Stimulated activated naive CD8-positive, alpha-beta T cell treated with anti-CD3 and anti-CD28 coated beads, Interleukin-15, Interleukin-2, amounts not matched to agents 100 ng/mL and 50 ng/mL, for 24 hours (primary cell): ENCODE measurements around the gene TMEM45B.
"Not testable (repeated sequence)": the region's sequence is repeated elsewhere in the genome, so short reads cannot be mapped to it uniquely, and the experiment has no call there.

Source experiments
- H3K27ac Mint-ChIP-seq: one replicate; pipeline ENCODE4 v1.8.0; 2021; ENCODE audit warnings: mild to moderate bottlenecking, mixed read lengths
- H3K27me3 Mint-ChIP-seq: one replicate; pipeline ENCODE4 v1.8.0; 2021; ENCODE audit warnings: mixed read lengths
- H3K36me3 Mint-ChIP-seq: one replicate; pipeline ENCODE4 v1.8.0; 2021; ENCODE audit warnings: low read depth, mixed read lengths
- H3K4me1 Mint-ChIP-seq: one replicate; pipeline ENCODE4 v1.8.0; 2021; ENCODE audit warnings: low read depth, mixed read lengths
- H3K4me3 Mint-ChIP-seq: one replicate; pipeline ENCODE4 v1.8.0; 2021; ENCODE audit warnings: mild to moderate bottlenecking, mixed read lengths
- H3K9me3 Mint-ChIP-seq: one replicate; pipeline ENCODE4 v1.8.0; 2021; ENCODE audit warnings: mixed read lengths

The TMEM45B gene

DNA sequence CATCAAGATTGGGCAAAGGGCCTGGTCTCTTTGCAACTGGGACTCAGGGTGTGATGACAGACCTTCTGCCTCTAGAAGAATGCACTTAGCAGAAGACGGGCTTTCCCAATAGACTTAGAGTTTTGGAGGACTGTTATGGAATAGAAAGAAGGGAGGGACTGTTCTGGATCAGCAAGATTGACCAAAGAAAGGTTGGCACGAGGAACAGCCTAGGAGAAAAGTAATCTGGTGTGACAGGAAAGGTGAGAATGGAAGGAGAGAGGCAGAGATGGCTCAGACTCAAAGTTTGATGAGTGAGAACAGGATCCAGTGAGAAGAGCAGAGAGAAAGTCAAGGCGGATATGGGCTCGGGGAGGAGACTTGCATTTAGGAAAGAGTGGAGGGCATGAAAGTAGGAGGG is 23.0 kb upstream of the TMEM45B start:
- no peak overlapping the region for H3K27ac Mint-ChIP-seq
- H3K9me3 Mint-ChIP-seq, result peaks cover 9% of the 10 kb centered on the region
- peaks cover 8% of the 10 kb centered on the region for H3K4me1 Mint-ChIP-seq
- no peak overlapping the region for H3K4me3 Mint-ChIP-seq
- peaks cover 8% of the 10 kb centered on the region for H3K36me3 Mint-ChIP-seq
- H3K27me3 Mint-ChIP-seq, result peaks cover 4% of the 10 kb centered on the region

DNA sequence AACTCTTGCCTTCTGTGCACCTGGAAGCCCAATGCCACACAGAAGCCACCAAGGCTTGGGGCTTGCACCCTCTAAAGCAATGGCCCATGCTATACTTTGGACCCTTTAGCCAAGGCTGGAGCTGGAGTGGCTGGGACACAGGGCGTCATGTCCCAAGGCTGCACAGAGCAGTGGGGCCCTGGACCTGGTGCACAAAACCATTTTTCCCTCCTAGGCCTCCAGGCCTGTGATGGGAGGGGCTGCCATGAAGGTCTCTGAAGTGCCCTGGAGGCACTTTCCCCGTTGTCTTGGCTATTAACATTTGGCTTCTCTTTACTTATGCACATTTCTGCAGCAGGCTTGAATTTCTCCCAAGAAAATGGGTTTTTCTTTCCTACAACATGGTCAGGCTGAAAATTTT is 20.6 kb upstream of the TMEM45B start:
- peaks cover 5% of the 10 kb centered on the region for H3K4me1 Mint-ChIP-seq
- H3K27me3 Mint-ChIP-seq, result peaks cover 8% of the 10 kb centered on the region
- peaks cover 13% of the 10 kb centered on the region for H3K9me3 Mint-ChIP-seq
- H3K4me3 Mint-ChIP-seq, result no peak overlapping the region
- peaks cover 8% of the 10 kb centered on the region for H3K36me3 Mint-ChIP-seq
- H3K27ac Mint-ChIP-seq, result no peak overlapping the region

DNA sequence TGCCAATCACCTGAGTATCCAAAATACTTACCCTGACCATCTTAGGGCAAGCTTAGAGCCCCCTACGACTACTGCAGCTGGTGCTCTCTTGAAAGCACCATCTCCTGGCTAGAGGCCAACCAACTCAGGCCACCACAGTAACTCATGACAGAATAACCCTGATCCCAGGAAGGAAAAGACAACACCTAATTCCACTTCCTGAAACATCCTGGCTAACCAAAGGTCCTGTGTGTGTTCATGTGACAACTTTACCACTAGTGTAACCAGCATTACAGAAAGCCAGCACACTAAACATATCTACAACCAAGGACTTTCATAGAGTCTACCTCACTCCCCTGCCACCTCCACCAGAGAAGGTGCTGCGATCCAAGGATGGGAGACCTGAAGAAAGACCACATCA is 17.4 kb upstream of the TMEM45B start:
- H3K27ac Mint-ChIP-seq, result no peak overlapping the region
- H3K4me1 Mint-ChIP-seq, result peaks cover 8% of the 10 kb centered on the region
- H3K4me3 Mint-ChIP-seq, result no peak overlapping the region

DNA sequence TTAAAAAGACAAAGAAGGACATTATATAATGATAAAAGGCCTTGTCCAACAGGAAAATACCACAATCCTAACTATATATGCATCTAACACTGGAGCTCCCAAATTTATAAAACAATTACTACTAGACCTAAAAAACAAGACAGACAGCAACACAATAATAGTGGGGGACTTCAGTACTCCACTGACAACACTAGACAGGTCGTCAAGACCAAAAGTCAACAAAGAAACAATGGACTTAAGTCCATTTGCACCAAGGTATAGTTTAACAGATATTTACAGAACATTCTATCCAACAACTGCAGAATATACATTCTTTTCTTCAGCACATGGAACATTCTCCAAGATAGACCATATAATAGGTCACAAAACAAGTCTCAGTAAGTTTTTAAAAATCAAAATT is 15.5 kb upstream of the TMEM45B start:
- Mint-ChIP-seq H3K9me3 (peaks cover 23% of the 10 kb centered on the region), H3K4me1 (peaks cover 16% of the 10 kb centered on the region)
- not testable (repeated sequence) for H3K36me3 Mint-ChIP-seq

More for the DNA sequence above, 17.4 kb upstream of the TMEM45B start:
- H3K36me3 Mint-ChIP-seq, result peaks cover 8% of the 10 kb centered on the region
- H3K9me3 Mint-ChIP-seq, result peaks cover 17% of the 10 kb centered on the region
- H3K27me3 Mint-ChIP-seq, result peaks cover 4% of the 10 kb centered on the region

DNA sequence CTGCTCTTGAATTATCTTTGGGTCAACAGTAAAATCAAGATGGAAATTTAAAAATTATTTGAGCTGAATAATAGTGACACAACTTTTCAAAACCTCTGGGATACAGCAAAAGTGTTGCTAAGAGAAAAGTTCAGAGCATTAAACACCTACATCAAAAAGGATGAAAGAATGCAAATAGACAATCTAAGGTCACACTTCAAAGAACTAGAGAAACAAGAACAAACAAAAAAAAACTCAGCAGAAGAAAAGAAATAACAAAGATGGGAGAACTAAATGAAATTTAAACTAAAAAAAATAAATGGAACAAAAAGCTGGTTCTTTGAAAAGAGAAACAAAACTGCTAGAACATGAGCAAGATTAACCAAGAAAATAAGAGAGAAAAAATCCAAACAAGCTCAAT is 15.0 kb upstream of the TMEM45B start:
- Mint-ChIP-seq H3K27ac (peak overlapping the region; percentile 41), H3K9me3 (peaks cover 18% of the 10 kb centered on the region), H3K4me3 (no peak overlapping the region), H3K36me3 (peaks cover 4% of the 10 kb centered on the region), H3K27me3 (peaks cover 4% of the 10 kb centered on the region), H3K4me1 (peaks cover 16% of the 10 kb centered on the region)

More for the DNA sequence above, 15.5 kb upstream of the TMEM45B start:
- not testable (repeated sequence) for H3K4me3 Mint-ChIP-seq, H3K27me3 Mint-ChIP-seq, H3K27ac Mint-ChIP-seq

DNA sequence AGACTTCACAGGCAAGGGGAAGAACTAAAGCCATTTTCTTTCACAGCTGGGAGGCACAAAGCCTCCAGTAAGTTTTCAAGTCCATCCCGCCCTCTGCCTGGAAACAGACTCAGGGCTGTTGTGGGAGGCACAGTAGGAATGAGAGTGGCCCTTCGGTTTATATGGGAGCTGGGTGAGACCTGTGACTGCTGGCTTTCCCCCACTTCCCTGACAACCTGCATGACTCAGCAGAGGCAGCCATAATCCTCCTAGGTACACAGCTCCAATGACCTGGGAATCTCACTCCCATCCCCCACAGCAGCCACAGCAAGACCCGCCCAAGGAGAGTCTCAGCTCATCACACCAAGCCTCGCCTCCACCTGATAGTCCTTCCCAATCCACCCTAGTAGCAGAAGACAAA is 12.1 kb upstream of the TMEM45B start:
- H3K27me3 Mint-ChIP-seq, result peaks cover 4% of the 10 kb centered on the region
- peaks cover 20% of the 10 kb centered on the region for H3K4me1 Mint-ChIP-seq
- H3K36me3 Mint-ChIP-seq, result no peaks in the 10 kb centered on the region
- H3K9me3 Mint-ChIP-seq, result peaks cover 13% of the 10 kb centered on the region
- H3K4me3 Mint-ChIP-seq, result no peak overlapping the region
- H3K27ac Mint-ChIP-seq, result no peak overlapping the region

DNA sequence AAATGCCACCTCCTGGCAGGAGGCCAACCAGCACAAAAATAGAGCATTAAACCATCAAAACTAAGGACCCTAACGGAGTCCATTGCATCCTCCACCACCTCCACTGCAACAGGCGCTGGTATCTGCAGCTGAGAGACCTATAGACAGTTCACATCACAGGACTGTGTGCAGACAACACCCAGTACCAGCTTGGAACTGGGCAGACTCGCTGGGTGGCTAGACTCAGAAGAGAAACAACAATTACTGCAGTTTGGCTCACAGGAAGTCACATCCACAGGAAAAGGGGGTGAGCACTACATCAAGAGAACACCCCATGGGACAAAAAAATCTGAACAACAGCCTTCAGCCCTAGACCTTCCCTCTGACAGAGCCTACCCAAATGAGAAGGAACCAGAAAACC is 11.6 kb upstream of the TMEM45B start:
- peaks cover 11% of the 10 kb centered on the region for H3K9me3 Mint-ChIP-seq
- H3K27ac Mint-ChIP-seq, result no peak overlapping the region
- H3K27me3 Mint-ChIP-seq, result peaks cover 2% of the 10 kb centered on the region
- peaks cover 20% of the 10 kb centered on the region for H3K4me1 Mint-ChIP-seq
- no peaks in the 10 kb centered on the region for H3K36me3 Mint-ChIP-seq
- no peak overlapping the region for H3K4me3 Mint-ChIP-seq

DNA sequence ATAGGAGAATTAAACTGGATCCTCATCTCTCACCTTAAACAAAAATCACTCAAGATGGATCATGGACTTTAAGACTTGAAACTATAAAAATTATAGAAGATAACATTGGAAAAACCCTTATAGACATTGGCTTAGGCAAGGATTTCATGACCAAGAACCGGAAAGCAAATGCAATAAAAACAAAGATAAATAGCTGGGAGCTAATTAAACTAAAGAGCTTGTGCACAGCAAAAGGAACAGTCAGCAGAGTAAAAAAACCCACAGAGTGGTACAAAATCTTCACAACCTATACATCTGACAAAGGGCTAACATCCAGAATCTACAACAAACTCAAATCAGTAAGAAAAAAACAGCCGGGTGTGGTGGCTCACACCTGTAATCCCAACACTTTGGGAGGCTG is 7.4 kb upstream of the TMEM45B start:
- peaks cover 13% of the 10 kb centered on the region for H3K4me1 Mint-ChIP-seq
- not testable (repeated sequence) for H3K36me3 Mint-ChIP-seq, H3K27ac Mint-ChIP-seq, H3K9me3 Mint-ChIP-seq, H3K4me3 Mint-ChIP-seq, H3K27me3 Mint-ChIP-seq

DNA sequence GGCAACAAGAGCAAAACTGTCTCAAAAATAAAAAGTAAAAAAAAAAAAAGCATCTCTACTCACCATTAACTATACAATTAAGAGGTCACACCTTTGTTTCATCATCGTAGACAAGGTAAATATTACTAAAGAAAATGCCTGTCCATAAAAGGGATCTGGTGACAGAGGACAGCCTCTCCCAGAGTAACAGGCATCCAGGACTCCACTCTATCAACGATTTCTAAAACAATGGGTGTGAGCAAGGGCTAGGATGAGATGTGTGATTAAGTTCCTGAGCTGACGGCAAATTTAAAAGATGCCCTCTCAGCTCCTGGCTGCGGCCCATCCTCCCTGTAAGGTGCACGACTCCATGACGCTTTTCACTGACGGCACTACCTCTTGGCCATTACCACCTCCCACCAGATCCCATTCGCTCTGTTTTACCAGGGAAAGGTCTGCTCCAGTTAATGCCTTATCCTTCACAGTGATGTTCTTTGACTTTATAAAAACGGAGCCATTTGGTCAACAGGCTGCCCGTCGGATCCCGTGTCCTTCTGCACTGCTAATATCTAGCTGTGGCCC is 2.3 kb upstream of the TMEM45B start:
- Mint-ChIP-seq H3K4me3 (no peak overlapping the region), H3K27ac (no peak overlapping the region), H3K9me3 (no peaks in the 10 kb centered on the region), H3K4me1 (peaks cover 30% of the 10 kb centered on the region), H3K36me3 (no peaks in the 10 kb centered on the region), H3K27me3 (peaks cover 23% of the 10 kb centered on the region)

DNA sequence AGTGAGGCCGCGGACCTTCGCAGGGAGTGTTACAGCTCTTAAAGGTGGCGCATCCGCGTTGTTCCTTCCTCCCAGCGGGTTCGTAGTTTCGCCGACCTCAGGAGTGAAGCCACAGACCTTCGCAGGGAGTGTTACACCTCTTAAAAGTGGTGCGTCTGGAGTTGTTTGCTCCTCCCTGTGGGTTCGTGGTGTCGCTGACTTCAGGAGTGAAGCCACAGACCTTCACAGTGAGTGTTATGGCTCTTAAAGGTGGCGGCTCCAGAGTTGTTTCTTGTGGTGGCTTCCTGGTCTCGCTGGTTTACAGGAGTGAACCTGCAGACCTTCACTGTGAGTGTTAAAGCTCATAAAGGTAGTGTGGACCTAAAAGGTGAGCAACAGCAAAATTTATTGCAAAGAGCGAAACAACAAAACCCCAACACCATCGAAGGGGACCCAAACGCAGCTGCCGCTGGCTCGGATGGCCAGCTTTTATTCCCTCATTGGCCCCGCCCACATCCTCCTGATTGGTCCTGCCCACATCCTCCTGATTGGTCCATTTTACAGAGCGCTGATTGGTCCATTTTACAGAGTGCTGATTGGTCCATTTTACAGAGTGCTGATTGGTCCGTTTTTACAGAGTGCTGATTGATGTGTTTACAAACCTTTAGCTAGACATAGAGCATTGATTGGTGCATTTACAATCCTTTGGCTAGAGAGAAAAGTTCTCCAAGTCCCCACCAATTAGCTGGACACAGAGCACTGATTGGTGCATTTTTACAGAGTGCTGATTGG is 1.2 kb upstream of the TMEM45B start:
- Mint-ChIP-seq H3K27me3 (peaks cover 30% of the 10 kb centered on the region), H3K4me3 (peak overlapping the region; percentile 77), H3K36me3 (no peaks in the 10 kb centered on the region), H3K27ac (peak overlapping the region; percentile 51), H3K4me1 (peaks cover 30% of the 10 kb centered on the region), H3K9me3 (no peaks in the 10 kb centered on the region)

DNA sequence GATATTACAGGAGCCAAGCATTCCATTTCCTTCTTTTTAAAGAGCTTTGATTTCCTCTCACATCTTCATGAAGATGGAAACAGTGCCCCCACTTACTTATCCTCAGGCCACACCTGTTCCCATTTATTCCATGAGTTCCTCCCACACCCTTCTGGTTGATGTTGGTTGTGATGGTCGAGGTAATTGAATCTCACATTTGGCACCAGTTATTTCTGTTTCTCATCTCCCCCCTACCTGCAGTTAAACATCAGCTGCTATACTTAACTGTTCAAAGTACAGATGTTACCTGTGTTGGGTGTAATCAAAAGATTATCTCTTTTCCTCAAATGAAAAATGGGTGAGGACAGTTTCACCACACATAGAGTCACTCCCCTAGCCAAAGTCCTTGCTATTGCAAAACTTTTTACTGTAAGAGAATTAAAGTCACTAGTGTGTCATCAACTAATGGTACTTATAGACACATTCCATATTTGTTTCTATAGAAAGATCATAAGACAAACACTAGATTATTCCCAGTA is 1.9 kb downstream of the TMEM45B start:
- H3K27ac Mint-ChIP-seq, result no peak overlapping the region
- peaks cover 31% of the 10 kb centered on the region for H3K27me3 Mint-ChIP-seq
- H3K9me3 Mint-ChIP-seq, result no peaks in the 10 kb centered on the region
- H3K4me1 Mint-ChIP-seq, result peaks cover 30% of the 10 kb centered on the region
- no peak overlapping the region for H3K4me3 Mint-ChIP-seq
- no peaks in the 10 kb centered on the region for H3K36me3 Mint-ChIP-seq

DNA sequence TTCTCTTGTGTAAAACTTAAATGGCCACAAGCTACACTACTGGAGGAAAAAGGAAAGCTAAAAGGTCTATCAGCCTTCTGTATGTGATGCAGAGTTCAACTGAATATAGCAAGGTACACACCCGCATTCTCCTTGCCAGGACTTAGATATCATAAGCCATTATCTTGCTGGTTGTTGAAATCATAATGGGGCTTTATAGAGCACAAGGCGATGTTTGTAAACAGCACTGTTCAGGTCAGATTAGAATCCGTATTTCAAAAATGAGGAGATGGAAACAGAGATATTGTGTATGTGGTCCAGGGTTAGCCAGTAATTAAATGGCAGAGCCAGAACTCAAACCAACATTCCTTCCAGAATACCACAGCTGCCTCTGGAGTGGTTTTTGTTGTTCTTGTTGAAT is 2.6 kb downstream of the TMEM45B start:
- Mint-ChIP-seq H3K27me3 (peaks cover 31% of the 10 kb centered on the region), H3K4me1 (peaks cover 30% of the 10 kb centered on the region)
- not testable (repeated sequence) for H3K9me3 Mint-ChIP-seq, H3K27ac Mint-ChIP-seq, H3K36me3 Mint-ChIP-seq, H3K4me3 Mint-ChIP-seq

DNA sequence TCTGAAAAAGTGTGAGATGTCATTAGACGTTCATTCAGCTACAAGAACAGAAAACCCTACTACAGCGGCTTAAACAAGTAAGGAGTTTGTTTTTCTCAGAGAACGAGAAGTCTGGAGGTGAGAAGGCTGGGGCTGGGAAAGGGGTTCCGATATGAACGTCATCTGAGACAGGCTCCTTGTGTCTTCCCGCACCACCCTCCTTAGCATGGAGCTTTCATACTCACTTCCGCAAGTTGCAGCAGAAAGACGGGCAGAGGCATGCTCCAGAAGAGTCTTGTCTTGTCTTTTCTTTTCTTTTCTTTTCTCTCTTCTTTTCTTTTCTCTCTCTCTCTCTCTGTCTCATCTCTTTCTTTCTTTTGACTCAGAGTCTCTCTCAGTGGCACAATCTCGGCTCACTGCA is 3.6 kb downstream of the TMEM45B start:
- peaks cover 31% of the 10 kb centered on the region for H3K27me3 Mint-ChIP-seq
- no peak overlapping the region for H3K4me3 Mint-ChIP-seq
- no peaks in the 10 kb centered on the region for H3K9me3 Mint-ChIP-seq
- H3K36me3 Mint-ChIP-seq, result no peaks in the 10 kb centered on the region
- H3K4me1 Mint-ChIP-seq, result peaks cover 20% of the 10 kb centered on the region
- H3K27ac Mint-ChIP-seq, result no peak overlapping the region

DNA sequence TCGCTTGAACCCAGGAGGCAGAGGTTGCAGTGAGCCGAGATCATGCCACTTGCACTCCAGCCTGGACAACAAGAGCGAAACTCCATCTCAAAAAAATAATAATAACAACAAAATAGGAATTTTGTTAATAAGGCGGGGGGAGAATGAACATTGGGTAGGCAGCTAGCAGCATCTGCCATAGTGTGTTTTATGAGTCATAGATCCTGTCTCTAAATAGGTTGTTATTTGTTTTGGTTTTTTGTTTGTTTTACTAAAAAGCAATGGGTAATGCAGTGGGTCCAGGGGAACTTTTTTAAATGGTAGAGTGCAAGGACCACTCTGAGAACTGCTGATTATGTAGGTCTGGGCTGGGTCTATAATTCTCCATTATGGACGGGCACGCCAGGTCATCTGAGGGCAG is 4.6 kb downstream of the TMEM45B start:
- not testable (repeated sequence) for H3K27ac Mint-ChIP-seq, H3K9me3 Mint-ChIP-seq, H3K36me3 Mint-ChIP-seq, H3K4me3 Mint-ChIP-seq
- Mint-ChIP-seq H3K27me3 (peaks cover 24% of the 10 kb centered on the region), H3K4me1 (peaks cover 10% of the 10 kb centered on the region)

DNA sequence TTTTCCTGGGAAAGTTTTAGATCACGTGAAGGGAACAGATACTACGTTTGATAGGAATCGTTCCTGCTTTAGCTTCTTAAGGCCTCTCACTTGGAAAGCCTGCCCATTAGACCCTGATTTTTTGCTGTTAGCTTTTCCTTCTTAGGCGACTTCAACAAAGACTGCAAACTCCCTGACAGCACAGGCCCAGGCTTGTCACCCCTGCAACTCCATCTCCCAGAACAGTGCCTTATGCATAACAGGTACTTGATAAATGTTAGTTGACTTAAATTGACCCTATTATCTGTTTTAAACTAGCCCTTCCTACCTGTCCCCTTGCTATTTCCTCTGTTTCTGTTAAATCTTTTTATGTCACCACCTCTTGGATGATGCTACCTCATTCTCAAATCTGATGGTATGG is 7.6 kb downstream of the TMEM45B start:
- H3K4me3 Mint-ChIP-seq, H3K36me3 Mint-ChIP-seq, H3K27me3 Mint-ChIP-seq, H3K27ac Mint-ChIP-seq, H3K9me3 Mint-ChIP-seq, H3K4me1 Mint-ChIP-seq: not testable (repeated sequence)

DNA sequence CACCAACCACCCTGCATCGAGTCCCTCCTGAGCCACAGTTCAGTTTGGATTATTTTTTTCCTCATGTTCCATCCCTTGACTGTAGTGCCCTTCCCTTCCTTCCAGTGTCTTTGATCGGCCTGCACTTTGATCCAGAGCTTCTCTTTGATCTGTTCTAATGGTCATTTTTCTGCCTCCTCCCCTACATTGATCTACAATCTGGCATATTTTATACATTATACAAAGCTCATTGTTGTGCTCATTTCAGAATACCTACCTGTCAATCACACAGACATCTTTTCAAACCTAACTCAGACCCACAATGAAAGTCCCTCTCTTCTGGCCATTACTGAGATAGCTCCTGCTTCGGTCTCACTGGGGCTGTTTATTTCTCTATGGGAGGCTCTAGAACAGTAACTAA is 8.2 kb downstream of the TMEM45B start:
- H3K27me3 Mint-ChIP-seq, H3K4me3 Mint-ChIP-seq, H3K9me3 Mint-ChIP-seq, H3K27ac Mint-ChIP-seq, H3K36me3 Mint-ChIP-seq: not testable (repeated sequence)
- peaks cover 11% of the 10 kb centered on the region for H3K4me1 Mint-ChIP-seq
